Ishikawa (cell line): ENCODE results near the gene APLF.

ENCODE experiments used
- CEBPB ChIP-seq: IDR thresholded peaks from 2 replicates; pipeline ENCODE4 v1.6.1; 2012
- CREB1 ChIP-seq: IDR thresholded peaks from 2 replicates; pipeline ENCODE4 v1.6.1; 2012; ENCODE audit warnings: low read depth
- EGR1 ChIP-seq: IDR thresholded peaks from 2 replicates; pipeline ENCODE4 v1.6.1; 2012
- EP300 ChIP-seq: IDR thresholded peaks from 2 replicates; pipeline ENCODE4 v1.6.1; 2012; ENCODE audit warnings: borderline replicate concordance
- FOXM1 ChIP-seq: IDR thresholded peaks from 2 replicates; pipeline ENCODE4 v1.6.1; 2012; ENCODE audit warnings: low read depth, borderline replicate concordance
- NFIC ChIP-seq: IDR thresholded peaks from 2 replicates; pipeline ENCODE4 v1.6.1; 2012
- RAD21 ChIP-seq: IDR thresholded peaks from 2 replicates; pipeline ENCODE4 v1.6.1; 2012; ENCODE audit warnings: low read depth
- TAF1 ChIP-seq: IDR thresholded peaks from 2 replicates; pipeline ENCODE4 v1.6.1; 2012; ENCODE audit warnings: low read depth, mild to moderate bottlenecking
- TCF12 ChIP-seq: IDR thresholded peaks from 2 replicates; pipeline ENCODE4 v1.6.1; 2012; ENCODE audit warnings: low read depth
- TEAD4 ChIP-seq: IDR thresholded peaks from 2 replicates; pipeline ENCODE4 v1.6.1; 2012
- YY1 ChIP-seq: IDR thresholded peaks from 2 replicates; pipeline ENCODE4 v1.6.1; 2012; ENCODE audit warnings: low read depth
- ZBTB7A ChIP-seq: IDR thresholded peaks from 2 replicates; pipeline ENCODE4 v1.6.1; 2012; ENCODE audit warnings: low read depth
- TF ChIP-seq, protein P1 (sequence below): IDR thresholded peaks from 2 replicates; pipeline ENCODE4 v1.6.1; 2012; ENCODE audit warnings: low read depth, mild to moderate bottlenecking
- TF ChIP-seq, protein P2 (sequence below): IDR thresholded peaks from 2 replicates; pipeline ENCODE4 v1.6.1; 2012
- TF ChIP-seq, protein P3 (sequence below): IDR thresholded peaks from 2 replicates; pipeline ENCODE4 v1.6.1; 2012

APLF gene

DNA sequence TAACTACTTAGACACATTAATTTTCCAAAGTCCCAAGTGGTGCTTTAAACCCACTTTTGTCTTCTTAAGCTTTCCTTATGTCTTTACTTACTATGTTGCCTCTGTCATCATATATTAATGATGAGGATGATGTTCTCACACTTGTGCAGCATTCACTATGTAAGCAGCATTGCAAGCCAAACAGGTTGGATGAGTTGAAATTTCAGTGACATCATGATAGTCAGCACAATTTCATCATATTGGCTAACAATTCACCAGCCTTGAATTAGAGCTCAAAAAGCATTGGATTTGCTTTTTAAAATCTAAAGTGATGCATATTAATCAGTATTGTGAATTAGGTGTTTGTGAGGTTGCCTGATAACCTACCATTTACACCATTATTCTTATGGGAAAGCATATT lies 7.7 kb downstream of the APLF start:
- TF ChIP-seq, protein P1, sequence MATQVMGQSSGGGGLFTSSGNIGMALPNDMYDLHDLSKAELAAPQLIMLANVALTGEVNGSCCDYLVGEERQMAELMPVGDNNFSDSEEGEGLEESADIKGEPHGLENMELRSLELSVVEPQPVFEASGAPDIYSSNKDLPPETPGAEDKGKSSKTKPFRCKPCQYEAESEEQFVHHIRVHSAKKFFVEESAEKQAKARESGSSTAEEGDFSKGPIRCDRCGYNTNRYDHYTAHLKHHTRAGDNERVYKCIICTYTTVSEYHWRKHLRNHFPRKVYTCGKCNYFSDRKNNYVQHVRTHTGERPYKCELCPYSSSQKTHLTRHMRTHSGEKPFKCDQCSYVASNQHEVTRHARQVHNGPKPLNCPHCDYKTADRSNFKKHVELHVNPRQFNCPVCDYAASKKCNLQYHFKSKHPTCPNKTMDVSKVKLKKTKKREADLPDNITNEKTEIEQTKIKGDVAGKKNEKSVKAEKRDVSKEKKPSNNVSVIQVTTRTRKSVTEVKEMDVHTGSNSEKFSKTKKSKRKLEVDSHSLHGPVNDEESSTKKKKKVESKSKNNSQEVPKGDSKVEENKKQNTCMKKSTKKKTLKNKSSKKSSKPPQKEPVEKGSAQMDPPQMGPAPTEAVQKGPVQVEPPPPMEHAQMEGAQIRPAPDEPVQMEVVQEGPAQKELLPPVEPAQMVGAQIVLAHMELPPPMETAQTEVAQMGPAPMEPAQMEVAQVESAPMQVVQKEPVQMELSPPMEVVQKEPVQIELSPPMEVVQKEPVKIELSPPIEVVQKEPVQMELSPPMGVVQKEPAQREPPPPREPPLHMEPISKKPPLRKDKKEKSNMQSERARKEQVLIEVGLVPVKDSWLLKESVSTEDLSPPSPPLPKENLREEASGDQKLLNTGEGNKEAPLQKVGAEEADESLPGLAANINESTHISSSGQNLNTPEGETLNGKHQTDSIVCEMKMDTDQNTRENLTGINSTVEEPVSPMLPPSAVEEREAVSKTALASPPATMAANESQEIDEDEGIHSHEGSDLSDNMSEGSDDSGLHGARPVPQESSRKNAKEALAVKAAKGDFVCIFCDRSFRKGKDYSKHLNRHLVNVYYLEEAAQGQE = no peak
- TF ChIP-seq YY1 = no peak
- TF ChIP-seq ZBTB7A = no peak
- TF ChIP-seq FOXM1 = no peak
- no peak for TF ChIP-seq TAF1
- TF ChIP-seq TEAD4 = no peak
- TF ChIP-seq EGR1 = no peak
- TF ChIP-seq CREB1 = no peak
- TF ChIP-seq, protein P2, sequence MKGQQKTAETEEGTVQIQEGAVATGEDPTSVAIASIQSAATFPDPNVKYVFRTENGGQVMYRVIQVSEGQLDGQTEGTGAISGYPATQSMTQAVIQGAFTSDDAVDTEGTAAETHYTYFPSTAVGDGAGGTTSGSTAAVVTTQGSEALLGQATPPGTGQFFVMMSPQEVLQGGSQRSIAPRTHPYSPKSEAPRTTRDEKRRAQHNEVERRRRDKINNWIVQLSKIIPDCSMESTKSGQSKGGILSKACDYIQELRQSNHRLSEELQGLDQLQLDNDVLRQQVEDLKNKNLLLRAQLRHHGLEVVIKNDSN = no peak
- no peak for TF ChIP-seq NFIC
- TF ChIP-seq TCF12 = no peak
- TF ChIP-seq, protein P3, sequence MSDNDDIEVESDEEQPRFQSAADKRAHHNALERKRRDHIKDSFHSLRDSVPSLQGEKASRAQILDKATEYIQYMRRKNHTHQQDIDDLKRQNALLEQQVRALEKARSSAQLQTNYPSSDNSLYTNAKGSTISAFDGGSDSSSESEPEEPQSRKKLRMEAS = no peak
- no peak for TF ChIP-seq RAD21
- no peak for TF ChIP-seq CEBPB
- TF ChIP-seq EP300 = no peak

DNA sequence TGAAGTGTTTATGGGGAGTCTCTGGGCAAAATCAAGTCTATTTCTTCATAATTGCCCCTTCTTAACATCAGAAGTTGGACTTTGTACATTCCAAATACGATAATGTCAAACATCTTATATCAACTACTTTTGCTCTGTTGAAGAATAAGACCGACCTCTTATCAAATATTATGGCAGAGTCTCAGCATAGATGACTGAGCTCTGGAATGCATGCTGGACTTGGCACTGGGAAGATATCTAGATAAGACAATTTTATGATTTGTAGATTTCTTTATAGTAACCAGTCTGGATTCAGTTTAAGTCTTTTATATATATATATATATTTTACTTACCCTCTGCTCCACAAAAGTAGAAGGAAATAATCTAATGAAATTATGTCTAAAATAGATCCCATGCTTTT lies 8.2 kb downstream of the APLF start:
- TF ChIP-seq ZBTB7A (no peak), NFIC (no peak), RAD21 (no peak), YY1 (no peak), CREB1 (no peak), EP300 (no peak), CEBPB (no peak)
- TF ChIP-seq, protein P3 = no peak

DNA sequence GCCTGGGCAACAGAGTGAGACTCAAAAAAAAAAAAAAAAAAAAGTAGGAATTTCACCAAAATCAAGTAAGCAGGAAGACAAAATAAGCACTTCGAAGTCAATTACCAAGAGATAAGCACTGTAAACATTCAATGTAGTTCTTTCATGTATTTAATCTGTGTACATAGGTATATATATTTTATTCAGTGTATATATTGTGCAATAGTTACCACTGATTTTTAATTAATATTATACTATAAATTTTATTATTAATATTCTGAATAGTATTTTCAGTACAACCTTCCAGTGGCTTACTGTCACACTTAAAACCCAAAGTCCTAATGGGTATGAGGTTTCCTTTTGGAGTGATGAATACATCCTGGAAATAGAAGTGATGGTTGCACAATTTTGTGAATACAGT lies 9.1 kb downstream of the APLF start:
- TF ChIP-seq NFIC (no peak), EGR1 (no peak), TAF1 (no peak), EP300 (no peak), RAD21 (no peak), ZBTB7A (no peak), CEBPB (no peak), FOXM1 (no peak), YY1 (no peak), TEAD4 (no peak), CREB1 (no peak), TCF12 (no peak)
- TF ChIP-seq, protein P3 = no peak
- TF ChIP-seq, protein P2 = no peak
- TF ChIP-seq, protein P1 = no peak

DNA sequence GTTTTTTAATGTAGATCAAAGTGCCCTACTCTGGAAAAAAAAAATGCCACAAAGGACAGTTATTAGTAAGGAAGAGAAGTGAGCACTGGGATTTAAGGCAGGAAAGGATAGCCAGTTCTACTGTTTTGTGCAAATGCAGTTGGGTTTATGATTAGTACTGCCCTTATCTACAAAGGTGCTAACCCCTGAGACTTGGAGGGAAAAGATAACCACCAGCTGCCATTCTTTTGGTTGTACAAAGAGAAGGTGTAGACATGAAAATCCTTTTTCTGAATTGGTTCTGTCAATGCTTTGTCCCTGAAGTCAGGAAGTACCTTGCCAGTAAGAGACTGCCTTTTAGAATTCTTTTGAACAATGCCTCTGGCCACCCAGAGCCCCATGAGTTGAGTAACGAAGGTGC lies 11.3 kb downstream of the APLF start:
- TF ChIP-seq TAF1 = no peak
- TF ChIP-seq NFIC = no peak
- TF ChIP-seq CEBPB = no peak

DNA sequence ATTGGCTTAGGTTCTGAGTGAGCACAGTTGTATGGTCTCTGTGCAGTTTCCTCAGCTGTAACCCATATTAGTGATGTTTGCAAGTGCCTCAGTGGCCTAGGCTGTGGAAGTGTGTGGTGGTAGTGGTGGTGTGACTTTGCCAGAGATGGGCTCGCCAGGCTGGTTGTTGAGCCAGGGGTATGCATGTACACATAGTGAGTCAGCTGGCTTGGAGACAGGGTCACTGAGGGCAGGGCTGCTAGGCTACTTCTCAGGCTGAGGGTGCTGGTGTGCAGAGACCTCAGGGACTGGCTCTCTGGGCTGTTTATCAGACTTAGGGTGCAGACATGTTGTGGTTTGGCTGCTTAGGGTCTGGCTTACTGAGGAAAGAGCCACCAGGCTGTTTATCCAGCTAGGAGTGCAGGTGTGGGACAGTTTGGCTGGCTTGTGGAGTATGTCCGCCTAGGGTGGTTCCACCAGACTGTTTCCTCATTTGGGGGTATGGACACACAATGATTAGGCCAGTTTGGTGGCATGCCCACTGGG lies 15.0 kb downstream of the APLF start:
- TF ChIP-seq YY1 = no peak
- TF ChIP-seq RAD21 = no peak
- TF ChIP-seq CREB1 = no peak
- TF ChIP-seq, protein P1 = no peak
- TF ChIP-seq EGR1 = no peak
- no peak for TF ChIP-seq TCF12
- TF ChIP-seq EP300 = no peak
- TF ChIP-seq NFIC = no peak
- TF ChIP-seq, protein P3 = no peak
- no peak for TF ChIP-seq TAF1
- no peak for TF ChIP-seq FOXM1
- TF ChIP-seq, protein P2 = no peak
- no peak for TF ChIP-seq CEBPB
- TF ChIP-seq ZBTB7A = no peak
- no peak for TF ChIP-seq TEAD4
